ENCODE measurements around the gene MARS1.
A peak's percentile ranks its signal among the peaks of the same experiment; 100 is the strongest.
"Not testable (repeated sequence)": the region's sequence is repeated elsewhere in the genome, so short reads cannot be mapped to it uniquely, and the experiment has no call there.

MARS1 gene

DNA sequence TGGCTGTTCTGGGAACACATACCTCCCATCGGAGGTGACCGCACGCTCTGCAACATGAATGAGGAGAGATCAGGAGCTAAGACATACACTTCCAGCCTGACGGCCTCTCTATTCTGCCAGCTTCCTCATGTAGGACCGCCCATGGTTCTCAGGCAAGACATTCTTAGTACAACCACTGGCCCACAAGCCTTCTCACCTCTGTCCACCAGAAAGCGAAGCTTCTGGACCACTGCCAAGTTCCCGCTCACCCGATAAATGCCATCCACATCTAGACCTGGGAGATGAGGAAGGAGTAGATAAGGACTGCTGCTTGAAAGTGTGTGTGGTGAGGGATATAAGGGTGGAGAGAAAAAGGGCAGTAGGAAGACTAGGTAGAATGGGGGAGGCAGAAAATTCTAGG, 13.4 kb upstream of the MARS1 start:
- no peak for DNase-seq

DNA sequence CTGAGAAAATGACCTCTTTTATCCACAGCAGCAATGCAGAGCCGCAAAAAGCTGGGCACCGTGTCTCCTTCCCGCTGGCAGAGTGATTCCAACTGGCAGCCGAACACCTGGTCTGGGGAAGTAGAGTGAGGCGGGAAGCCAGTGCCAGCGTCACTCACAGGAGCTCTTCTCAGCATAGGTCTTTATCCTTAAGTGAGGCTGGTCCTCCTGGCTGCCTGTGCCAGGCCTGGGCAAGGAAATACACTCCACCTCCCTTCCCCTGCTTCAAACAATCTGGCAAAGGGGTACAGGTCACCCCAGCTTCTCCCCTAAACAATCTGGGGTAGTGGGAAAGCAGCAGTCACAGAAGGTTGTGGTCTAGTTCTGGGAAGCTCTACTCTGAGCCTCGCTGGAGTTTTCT, 13.0 kb upstream of the MARS1 start:
- DNase-seq: no peak

DNA sequence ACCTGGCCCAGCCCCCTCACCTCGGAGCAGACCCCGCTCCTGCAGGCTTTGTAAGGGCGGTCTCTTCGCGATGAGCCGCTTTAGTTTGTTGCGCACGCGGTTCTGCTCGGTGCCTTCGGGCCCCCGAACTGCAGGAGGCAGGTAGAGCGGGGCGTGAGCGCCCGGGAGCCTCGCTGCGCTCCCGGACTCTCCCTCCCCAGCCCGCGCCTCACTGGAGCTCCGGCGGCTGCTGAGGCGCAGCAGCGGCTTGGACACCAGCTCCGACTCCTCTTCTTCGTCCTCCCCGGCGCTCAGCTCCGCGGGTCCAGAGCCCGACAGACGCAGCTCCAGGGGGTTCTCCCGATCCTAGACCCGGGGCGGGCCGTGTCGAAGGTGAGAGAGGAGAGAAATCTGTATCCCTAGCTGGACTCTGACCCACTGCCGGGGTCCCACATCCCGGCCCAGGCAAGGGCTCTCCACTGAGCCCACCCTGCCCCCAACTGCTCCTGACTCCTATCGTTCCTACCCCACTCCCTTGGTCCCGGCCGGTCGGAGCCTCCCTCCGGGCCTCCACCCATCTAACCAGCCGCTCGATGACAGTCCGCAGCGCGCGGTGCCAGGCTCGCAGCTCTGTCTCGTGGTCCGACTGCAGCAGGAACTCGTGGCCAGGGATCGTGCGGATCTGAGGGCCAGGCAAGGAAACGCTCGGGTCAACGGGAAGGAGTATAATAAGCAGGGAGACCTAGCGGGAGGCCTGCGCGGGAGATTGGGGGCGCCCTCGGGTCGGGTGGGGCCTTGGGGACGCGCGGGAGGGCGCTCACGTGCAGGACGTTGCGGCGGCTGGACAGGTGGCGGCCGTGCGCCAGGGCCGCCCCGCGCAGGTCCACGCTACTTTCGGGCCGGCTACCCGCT, 12.4 kb upstream of the MARS1 start:
- no peak for DNase-seq

DNA sequence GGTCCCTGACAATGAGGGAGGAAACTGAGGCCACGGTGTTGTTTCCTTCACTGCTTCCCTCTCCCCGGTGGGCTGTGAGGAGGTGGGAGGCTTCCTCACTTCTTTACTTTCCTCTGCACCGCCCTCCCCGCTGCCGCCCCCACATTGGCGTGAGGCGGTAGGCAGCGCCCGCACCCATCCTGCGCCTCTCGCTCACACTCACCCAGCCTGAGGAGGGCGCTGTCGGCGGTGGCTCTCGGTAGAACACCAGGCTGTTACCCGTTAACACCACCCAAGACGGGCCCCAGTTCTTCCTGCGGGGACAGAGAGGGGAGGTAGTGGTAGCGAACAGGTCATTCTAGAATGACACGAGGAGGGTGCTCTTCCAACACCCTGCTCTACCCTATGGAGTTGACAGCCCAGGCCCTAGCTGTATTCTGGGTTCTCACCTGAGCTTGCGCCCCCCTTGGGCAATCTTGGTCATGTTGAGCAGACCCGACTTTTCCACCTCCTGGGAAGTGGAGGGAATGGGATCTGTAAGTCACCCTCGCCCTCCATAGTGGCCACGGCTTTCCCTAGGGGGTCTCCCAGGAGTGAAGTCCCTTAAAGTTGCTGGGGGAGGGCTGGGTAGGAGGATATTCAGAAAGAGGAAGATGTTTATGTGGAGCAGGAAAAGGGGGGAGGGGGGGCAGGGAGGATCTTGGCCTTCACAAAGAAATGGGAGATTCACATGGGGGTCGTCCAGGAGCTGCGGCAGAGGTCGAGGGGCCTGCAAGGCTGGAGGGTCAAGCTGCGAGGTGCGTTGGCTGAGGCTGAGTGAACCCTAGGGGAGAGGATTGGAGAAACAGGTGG, 11.5 kb upstream of the MARS1 start:
- DNase-seq: peak; percentile 30 to 61 (median 50)

DNA sequence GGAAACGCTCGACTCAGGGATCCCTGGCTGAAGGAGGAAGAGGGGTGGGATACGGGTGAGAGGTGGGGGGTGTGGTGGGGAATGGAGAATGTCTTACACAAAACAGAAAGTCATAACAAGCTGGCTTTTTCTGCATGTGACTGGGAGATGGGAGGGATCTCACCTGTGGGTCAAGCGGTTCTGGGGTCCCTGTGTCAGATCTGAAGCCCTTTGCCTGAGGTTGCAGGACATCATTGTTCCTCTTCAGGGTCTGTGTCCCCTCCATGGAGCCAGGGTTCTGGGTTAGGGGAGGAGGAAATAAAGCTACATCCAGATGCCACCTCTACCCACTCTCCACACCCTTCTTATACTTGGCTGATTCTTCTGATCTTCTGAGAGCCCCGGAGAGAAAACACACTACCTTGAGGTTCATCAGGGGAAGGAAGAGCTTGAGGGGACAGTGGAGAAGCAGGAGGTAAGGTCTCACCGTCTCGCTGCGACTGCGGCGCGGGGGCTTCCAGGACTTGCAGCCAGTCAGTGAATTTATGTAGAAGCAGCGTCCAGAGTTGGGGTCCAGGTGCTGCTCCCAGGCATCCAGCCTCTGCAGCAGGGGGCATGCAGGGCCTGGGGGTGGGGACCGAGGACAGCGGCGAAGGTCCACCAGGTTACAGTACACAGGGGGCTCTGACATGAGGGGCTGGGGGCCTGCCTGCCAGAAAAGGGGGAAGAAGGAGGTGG, 10.7 kb upstream of the MARS1 start:
- DNase-seq: no peak

DNA sequence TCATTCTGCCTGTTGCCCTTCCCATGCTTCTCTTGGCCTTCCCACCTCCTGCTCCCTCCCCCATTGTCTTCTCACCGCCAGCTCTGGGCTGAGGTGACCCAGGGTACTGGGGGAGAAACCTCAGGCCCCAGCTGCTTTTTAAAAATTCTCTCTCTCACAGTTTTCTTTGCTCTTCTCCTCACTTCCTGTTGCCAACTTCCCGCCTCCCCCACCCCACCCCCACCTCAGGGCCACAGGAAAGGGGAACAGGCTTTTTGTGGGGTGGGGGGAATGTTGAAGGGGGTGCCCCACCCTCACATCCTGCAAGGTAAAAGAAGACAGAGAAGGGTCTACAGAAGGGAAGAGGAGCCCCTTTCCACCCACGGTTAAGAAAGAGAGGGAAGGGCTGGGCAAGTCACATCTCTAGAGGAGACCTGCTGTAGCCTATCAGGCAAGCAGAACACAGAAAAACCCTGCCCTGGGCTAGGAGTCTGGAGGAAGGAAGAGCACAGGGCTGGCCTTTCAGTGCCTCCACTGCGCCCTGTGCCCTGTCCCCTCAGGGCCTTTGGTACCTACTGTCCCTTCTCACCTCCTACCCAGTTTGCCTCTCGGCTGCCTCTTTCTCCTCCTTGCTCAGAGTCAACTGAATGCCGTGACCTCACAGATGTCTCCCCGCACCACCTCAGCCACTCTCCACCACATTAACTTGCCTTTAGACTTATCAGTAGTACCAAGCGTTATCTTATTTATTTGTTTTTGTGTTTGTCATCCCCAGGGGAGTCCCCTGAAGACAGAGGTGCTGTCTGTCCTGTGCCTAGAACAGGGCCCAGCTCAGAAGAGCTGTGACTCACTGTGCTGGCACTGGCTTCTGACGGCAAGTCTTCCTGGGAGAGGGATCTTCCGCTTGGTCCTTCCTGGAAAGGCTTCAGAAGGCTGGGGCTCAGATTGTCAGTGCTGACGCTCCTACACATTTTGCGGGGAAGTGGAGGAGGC, 9.9 kb upstream of the MARS1 start:
- DNase-seq: no peak

DNA sequence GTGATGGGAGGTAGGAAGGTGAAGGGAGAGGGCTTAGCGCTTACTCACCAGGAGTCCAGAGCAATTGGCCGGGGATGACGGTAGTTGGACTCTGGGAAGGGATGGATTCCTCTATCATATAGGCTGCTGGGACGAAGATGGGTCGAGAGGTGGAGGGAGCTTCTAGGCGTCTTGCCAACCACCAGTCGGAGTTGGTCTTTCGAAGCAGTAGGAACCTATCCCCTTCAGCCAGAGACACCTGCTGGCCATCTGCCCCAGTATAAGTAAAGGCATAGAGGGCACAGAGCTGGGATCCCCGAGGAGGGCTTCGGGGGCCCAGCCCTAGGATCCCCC, 8.9 kb upstream of the MARS1 start:
- DNase-seq: no peak

DNA sequence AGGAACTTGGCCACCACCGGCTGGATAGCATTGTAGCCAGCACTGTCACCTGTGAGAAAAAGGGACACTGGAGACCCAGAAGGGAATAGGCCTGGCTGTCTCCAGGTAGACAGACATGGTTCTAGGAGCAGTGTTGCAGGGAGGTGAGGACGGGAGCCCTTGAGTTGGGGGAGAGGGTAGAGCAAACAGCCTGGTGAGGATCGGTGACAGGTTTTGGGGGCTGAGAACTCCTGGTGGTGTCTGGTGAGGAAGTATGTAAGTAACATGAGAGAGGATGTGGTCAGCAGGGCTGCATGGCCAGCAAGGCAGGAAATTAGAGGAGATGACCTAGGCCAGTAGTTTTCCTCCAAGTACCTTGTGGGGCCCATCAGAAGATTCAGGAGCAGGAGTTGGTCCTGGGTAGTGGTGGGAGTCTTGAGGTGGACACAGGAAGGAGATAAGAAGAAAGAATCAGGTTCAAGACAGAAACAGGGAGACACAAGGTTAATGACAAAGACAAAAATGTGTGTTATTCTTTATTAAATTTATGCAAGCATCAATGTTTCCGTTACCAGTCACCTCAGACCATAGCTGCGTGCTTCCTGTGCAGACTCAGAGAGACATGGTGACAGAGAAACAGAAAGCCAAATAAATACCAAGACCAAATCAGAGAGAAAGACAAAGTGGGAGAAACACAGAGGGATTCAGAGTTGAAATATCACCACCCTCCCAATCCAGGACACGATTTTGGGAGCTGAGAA, 8.3 kb upstream of the MARS1 start, which contains the start of gene ARHGAP9:
Gene ARHGAP9 (minus strand): TSS at position 491 of the 740 bp plus-strand sequence. CDS start 460 bp downstream, at position 31.
- DNase-seq: peak in 1 of 4 experiments; percentile 16

DNA sequence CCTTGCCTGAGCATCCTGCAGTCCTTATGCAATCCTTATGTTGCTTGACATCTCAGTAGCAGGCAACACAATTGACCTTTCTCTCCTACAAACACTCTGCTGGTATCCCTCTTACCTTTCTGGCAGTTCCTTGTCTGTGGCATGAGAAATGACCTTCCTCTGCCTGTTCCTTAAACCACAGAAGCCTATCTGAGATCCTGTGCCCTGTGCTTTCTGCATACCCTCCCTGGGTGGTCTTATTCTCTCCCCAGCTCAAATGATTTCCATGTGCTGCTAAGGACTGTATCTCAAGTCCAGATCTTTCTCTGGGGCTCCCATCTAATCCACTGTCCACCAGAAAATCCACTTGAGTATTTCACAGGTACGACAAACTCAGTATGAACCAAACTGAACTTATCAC, 6.2 kb upstream of the MARS1 start:
- no peak for DNase-seq

DNA sequence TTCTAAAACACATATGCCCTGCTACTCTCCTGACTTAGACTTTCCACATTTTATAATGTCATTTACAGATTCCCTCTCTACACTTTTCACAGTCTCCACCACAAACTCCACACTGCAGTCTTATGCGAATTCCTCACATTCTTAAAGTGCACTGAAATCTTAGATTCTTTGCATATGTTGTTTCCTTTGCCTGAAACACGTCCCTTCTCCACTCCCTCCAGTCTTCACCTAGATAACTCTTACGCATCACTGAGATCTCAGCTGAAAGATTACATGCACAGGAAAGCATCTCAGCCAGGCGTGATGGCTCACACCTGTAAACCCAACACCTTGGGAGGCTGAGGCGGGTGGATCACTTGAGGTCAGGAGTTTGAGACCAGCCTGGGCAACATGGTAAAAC, 4.4 kb upstream of the MARS1 start:
- DNase-seq: no peak

DNA sequence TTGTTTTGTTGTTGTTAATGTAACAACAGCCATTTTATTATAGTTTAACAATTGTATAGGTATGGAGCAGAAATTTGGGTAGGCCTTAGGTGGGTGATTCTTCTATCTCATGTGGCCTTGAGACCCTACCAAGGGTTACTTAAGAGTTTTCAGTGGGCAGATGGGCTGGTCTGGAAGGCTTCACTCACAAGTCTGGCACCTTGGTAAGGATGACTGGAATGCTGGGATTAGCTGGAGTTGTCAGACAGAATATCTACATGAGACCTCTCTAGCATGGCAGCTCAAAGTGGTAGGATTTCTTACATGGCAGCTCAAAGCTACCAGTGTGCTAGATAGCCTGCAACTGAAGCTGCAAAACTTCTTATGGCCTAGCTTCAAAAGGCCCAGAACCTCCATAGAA, 2.2 kb upstream of the MARS1 start:
- DNase-seq: no peak

DNA sequence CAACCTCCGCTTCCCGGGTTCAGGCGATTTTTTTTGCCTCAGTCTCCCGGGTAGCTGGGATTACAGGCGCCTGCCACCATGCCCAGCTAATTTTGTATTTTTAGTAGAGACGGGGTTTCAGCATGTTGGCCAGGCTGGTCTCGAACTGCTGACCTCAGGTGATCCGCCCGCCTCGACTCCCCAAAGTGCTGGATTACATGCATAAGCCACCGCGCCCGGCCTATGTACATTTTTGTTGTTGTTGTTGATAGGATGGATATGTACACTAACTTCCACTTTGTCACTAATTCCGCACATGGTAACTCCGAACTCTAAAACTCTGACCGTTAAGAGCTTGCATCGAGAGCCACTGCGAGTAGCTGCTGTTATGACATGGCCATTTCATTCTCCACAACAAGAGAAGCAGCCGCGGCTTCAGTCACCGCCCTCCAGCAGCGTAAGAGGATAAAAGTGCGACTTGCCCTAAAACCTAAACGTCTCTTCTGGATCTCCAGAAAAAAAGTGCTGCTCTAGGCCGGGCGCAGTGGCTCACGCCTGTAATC, 742 bp upstream of the MARS1 start:
- DNase-seq: no peak

DNA sequence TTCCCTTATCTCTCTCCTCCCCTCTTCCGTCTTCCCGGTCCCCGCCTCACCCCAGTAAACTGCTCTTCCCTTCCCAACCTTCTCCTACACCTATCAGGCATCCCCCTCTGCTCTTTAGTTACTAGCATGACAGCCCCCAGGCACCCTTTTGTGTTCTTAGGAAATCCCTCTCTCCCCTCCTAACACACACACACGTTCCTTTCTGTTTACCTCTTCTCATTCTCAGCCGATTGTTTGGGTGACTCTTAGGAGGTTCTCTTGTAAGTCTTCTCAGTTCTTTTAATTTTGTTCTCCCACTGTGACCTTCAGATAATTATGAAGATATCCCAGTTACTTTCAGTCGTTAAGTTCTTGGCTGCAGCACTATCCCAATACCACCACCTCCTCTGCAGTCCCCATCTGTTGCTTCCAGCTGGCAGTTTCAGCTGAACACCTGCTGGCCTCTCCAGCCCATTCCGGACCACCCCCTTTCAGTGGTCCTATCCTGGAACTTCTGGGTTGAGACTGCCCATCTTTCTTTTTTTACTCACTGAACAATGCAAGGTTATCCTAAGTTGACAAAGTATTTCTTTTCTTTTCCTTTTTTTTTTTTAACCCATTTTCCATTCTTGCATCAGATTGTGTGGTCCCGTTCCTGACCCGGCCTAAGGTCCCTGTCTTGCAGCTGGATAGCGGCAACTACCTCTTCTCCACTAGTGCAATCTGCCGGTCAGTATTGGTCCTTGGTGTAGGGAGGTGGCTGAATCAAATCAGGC, 711 bp downstream of the MARS1 start:
- DNase-seq: no peak

DNA sequence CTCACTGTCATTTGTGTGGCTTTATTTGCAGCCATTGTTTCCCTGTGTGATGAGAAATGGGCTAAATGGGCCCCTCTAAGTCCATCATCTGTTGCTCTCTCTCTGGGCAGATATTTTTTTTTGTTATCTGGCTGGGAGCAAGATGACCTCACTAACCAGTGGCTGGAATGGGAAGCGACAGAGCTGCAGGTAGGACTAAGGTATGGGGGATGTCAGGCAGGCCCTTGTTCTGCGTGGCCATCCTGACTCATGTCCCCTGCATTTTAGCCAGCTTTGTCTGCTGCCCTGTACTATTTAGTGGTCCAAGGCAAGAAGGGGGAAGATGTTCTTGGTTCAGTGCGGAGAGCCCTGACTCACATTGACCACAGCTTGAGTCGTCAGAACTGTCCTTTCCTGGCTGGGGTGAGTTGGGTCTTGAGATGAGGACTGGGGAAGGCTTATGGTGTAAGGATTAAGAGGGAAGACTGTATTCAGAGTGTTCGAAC, 1.3 kb downstream of the MARS1 start:
- no peak for DNase-seq

DNA sequence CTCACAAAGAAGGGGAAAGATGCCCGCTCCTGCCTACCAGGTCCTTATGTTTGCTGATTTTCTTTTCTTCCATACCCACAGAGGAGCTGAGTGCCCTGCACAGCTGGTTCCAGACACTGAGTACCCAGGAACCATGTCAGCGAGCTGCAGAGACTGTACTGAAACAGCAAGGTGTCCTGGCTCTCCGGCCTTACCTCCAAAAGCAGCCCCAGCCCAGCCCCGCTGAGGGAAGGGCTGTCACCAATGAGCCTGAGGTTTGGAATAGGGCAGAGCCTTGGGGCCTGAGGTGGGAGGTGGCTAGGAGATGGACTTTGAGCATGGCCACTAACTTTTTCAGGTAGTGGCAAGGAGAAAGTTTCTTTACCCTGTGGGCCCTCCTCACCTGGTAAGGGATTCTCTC, 2.3 kb downstream of the MARS1 start:
- DNase-seq: no peak

DNA sequence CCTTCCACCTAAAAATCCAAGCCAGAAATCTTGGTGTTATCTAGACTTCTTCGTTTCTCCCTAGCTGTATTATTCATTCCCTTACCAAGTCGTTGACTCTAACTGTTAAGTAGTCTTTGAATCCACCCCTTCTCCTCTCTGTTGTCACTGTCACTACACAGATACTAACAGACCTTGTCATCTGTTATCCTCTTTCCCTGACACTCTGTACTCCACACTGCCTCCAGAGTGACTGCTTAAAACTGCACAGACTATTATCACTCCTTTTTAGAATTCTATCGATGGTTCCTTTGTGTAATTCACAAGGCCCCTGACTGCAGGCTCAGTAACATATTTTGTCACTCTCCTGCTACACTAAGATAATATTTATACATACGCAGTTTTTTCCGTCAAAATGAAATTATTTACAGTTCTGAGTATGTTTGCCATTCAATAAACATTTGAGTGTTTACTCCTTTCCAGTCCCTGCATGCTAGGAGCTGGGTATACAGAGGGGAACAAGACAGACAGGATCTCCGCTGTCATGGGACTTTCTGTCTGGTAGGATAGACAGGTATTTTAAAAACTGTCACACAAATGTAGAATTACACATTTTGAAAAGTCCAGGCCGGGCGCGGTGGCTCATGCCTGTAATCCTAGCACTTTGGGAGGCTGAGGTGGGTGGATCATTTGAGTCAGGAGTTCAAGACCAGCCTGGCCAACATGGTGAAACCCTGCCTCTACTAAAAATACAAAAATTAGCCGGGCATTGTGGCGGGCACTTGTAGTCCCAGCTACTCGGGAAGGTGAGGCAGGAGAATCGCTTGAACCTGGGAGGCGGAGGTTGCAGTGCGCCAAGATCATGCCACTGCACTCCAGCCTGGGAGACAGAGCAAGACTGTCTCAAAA, 3.8 kb downstream of the MARS1 start:
- DNase-seq: no peak

DNA sequence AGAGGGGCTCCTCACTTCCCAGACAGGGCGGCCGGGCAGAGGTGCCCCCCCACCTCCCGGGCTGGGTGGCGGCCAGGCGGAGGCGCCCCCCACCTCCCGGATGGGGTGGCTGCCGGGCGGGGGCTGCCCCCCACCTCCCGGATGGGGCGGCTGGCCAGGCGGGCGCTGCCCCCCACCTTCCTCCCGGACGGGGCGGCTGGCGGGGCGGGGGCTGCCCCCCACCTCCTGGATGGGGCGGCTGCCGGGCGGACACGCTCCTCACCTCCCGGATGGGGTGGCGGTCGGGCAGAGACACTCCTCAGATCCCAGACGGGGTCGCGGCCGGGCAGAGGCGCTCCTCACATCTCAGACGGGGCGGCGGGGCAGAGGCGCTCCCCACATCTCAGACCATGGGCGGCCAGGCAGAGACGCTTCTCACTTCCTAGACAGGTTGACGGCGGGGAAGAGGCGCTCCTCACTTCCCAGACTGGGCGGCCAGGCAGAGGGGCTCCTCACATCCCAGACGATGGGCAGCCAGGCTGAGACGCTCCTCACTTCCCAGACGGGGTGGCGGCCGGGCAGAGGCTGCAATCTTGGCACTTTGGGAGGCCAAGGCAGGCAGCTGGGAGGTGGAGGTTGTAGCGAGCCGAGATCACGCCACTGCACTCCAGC, 7.3 kb downstream of the MARS1 start:
- DNase-seq: not testable (repeated sequence)

DNA sequence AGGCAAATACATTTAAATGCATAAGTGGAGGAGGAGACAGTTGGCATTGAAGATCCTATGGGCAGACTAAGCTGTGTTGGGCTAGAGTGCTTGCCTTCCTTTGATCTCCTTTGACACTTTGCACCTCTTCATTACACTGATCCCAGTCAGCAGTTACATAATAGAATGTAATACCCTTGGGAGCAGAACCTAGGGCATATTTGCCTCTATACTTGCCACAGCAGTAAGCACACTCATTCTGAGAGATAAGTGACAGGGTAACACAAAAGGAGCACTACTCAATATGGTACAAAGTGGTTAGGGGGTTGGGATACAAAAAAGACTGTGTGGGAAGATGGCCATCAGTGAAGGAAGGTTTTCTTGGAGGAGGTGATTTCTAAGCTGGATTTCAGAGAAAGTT, 9.0 kb downstream of the MARS1 start:
- no peak for DNase-seq
